HG03095 (cell line): ENCODE data around the gene SULF2.

Experiments used
- ATAC-seq: cut with Tn5 transposase; IDR thresholded peaks from one replicate; pipeline ENCODE4 v1.9.1; 2021; ENCODE audit warnings: moderate library complexity; ENCODE audit not compliant: unreplicated experiment

Gene SULF2

GRCh38 chr20:47659904-47660601 lies 125.2 kb downstream of the SULF2 start:
- no peak for ATAC-seq

- ATAC-seq = no peak
Observed at GRCh38 chr20:47656318-47656717, 129.0 kb downstream of the SULF2 start.

- no peak for ATAC-seq
Observed at GRCh38 chr20:47655635-47656034, 129.6 kb downstream of the SULF2 start.

GRCh38 chr20:47654370-47654769 lies 130.9 kb downstream of the SULF2 start:
- no peak for ATAC-seq

GRCh38 chr20:47653869-47654268 lies 131.4 kb downstream of the SULF2 start:
- ATAC-seq = no peak

- no peak for ATAC-seq
Observed at GRCh38 chr20:47652794-47653193, 132.5 kb downstream of the SULF2 start.

GRCh38 chr20:47652301-47652700 lies 133.0 kb downstream of the SULF2 start:
- no peak for ATAC-seq

- ATAC-seq = no peak
Observed at GRCh38 chr20:47648943-47649342, 136.3 kb downstream of the SULF2 start.

GRCh38 chr20:47647994-47648393 lies 137.3 kb downstream of the SULF2 start:
- no peak for ATAC-seq

- ATAC-seq = no peak
Observed at GRCh38 chr20:47645632-47646031, 139.6 kb downstream of the SULF2 start.

GRCh38 chr20:47642624-47643023 lies 142.7 kb downstream of the SULF2 start:
- no peak for ATAC-seq

- no peak for ATAC-seq
Observed at GRCh38 chr20:47642118-47642517, 143.2 kb downstream of the SULF2 start.

GRCh38 chr20:47638851-47639250 lies 146.4 kb downstream of the SULF2 start:
- no peak for ATAC-seq

GRCh38 chr20:47635256-47635655 lies 150.0 kb downstream of the SULF2 start:
- ATAC-seq = no peak

- no peak for ATAC-seq
Observed at GRCh38 chr20:47631078-47631477, 154.2 kb downstream of the SULF2 start.

GRCh38 chr20:47629907-47630306 lies 155.4 kb downstream of the SULF2 start:
- ATAC-seq = no peak

GRCh38 chr20:47627540-47627939 lies 157.7 kb downstream of the SULF2 start:
- ATAC-seq = no peak

- no peak for ATAC-seq
Observed at GRCh38 chr20:47623206-47623605, 162.1 kb downstream of the SULF2 start.

- no peak for ATAC-seq
Observed at GRCh38 chr20:47622118-47622665, 163.1 kb downstream of the SULF2 start.

GRCh38 chr20:47620808-47621805 lies 164.2 kb downstream of the SULF2 start:
- no peak for ATAC-seq

GRCh38 chr20:47618479-47618878 lies 166.8 kb downstream of the SULF2 start:
- no peak for ATAC-seq
